Measurements from ENCODE around the gene AHCYL2.

DNA sequence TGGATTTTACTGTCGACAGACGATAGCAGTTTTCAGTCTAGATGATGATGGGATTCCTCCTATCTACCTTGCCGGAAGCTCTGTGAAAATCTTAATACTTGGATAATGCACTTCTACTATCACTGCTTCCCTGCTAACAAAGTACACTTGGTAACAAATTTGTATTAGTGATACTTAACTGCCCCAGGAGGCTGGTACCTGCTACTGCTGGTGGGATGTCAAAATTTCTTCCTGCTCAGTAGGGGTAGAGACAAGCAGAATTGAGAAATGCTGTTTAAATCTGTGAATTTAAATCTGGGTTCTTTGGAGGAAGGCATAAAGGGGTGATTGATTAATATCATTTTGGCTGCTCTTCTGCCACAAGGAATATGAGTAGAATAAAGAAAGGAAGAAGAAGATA, 109.6 kb downstream of the AHCYL2 start:
- TF ChIP-seq, protein P1, sequence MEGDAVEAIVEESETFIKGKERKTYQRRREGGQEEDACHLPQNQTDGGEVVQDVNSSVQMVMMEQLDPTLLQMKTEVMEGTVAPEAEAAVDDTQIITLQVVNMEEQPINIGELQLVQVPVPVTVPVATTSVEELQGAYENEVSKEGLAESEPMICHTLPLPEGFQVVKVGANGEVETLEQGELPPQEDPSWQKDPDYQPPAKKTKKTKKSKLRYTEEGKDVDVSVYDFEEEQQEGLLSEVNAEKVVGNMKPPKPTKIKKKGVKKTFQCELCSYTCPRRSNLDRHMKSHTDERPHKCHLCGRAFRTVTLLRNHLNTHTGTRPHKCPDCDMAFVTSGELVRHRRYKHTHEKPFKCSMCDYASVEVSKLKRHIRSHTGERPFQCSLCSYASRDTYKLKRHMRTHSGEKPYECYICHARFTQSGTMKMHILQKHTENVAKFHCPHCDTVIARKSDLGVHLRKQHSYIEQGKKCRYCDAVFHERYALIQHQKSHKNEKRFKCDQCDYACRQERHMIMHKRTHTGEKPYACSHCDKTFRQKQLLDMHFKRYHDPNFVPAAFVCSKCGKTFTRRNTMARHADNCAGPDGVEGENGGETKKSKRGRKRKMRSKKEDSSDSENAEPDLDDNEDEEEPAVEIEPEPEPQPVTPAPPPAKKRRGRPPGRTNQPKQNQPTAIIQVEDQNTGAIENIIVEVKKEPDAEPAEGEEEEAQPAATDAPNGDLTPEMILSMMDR (IDR thresholded peaks at IDR 0.05): no peak
- TF ChIP-seq EP300 (IDR thresholded peaks at IDR 0.05): no peak
